ENCODE data around the gene PXN.

- TF ChIP-seq CTCF (IDR thresholded peaks at IDR 0.05), result no peak
- TF ChIP-seq EZH2 (IDR thresholded peaks at IDR 0.05), result no peak
- TF ChIP-seq EZH2phosphoT487 (IDR thresholded peaks at IDR 0.05), result no peak
Observed at GRCh38 chr12:120212301-120212700, 53.2 kb downstream of the PXN start.
